GM19452 (cell line): ENCODE measurements around the gene SLC4A1AP.
A peak's percentile ranks its signal among the peaks of the same experiment; 100 is the strongest.
"Not testable (repeated sequence)": the region's sequence is repeated elsewhere in the genome, so short reads cannot be mapped to it uniquely, and the experiment has no call there.

Experiments used
- ATAC-seq: cut with Tn5 transposase; IDR thresholded peaks from one replicate; pipeline ENCODE4 v1.9.1; 2021; ENCODE audit not compliant: unreplicated experiment

SLC4A1AP gene

GRCh38 chr2:27647737-27648136, 16.0 kb upstream of the SLC4A1AP start:
- ATAC-seq: no peak

GRCh38 chr2:27651056-27651455, 12.6 kb upstream of the SLC4A1AP start:
- no peak for ATAC-seq

GRCh38 chr2:27652341-27652740, 11.3 kb upstream of the SLC4A1AP start:
- ATAC-seq: no peak

GRCh38 chr2:27652790-27653189, 10.9 kb upstream of the SLC4A1AP start:
- ATAC-seq: no peak

GRCh38 chr2:27653397-27653796, 10.3 kb upstream of the SLC4A1AP start:
- ATAC-seq: no peak

- no peak for ATAC-seq
These were observed 8.3 kb upstream of the SLC4A1AP start for GRCh38 chr2:27655155-27655951.

- ATAC-seq: no peak
These were observed 2.3 kb upstream of the SLC4A1AP start for GRCh38 chr2:27661371-27661770.

GRCh38 chr2:27664154-27664574, 475 bp downstream of the SLC4A1AP start:
- ATAC-seq: no peak

- no peak for ATAC-seq
These were observed 1.1 kb downstream of the SLC4A1AP start for GRCh38 chr2:27664622-27665363.

- no peak for ATAC-seq
These were observed 3.8 kb downstream of the SLC4A1AP start for GRCh38 chr2:27667446-27667845.

- no peak for ATAC-seq
These were observed 7.5 kb downstream of the SLC4A1AP start for GRCh38 chr2:27671235-27671634.

GRCh38 chr2:27672723-27673486, 9.2 kb downstream of the SLC4A1AP start:
- ATAC-seq: no peak

- no peak for ATAC-seq
These were observed 16.9 kb downstream of the SLC4A1AP start for GRCh38 chr2:27680571-27680970.

- no peak for ATAC-seq
These were observed 18.2 kb downstream of the SLC4A1AP start for GRCh38 chr2:27681841-27682240.

GRCh38 chr2:27682334-27682771, 18.7 kb downstream of the SLC4A1AP start:
- not testable (repeated sequence) for ATAC-seq

- peak; percentile 79 for ATAC-seq
These were observed 19.8 kb downstream of the SLC4A1AP start for GRCh38 chr2:27683390-27684071.

GRCh38 chr2:27685006-27685405, 21.3 kb downstream of the SLC4A1AP start:
- ATAC-seq: not testable (repeated sequence)

- no peak for ATAC-seq
These were observed 21.9 kb downstream of the SLC4A1AP start for GRCh38 chr2:27685577-27685976.

GRCh38 chr2:27687232-27687631, 23.5 kb downstream of the SLC4A1AP start:
- no peak for ATAC-seq

GRCh38 chr2:27689424-27689823, 25.7 kb downstream of the SLC4A1AP start:
- no peak for ATAC-seq

GRCh38 chr2:27690052-27690451, 26.4 kb downstream of the SLC4A1AP start:
- ATAC-seq: no peak
